ENCODE measurements around the gene RRM1.

DNA sequence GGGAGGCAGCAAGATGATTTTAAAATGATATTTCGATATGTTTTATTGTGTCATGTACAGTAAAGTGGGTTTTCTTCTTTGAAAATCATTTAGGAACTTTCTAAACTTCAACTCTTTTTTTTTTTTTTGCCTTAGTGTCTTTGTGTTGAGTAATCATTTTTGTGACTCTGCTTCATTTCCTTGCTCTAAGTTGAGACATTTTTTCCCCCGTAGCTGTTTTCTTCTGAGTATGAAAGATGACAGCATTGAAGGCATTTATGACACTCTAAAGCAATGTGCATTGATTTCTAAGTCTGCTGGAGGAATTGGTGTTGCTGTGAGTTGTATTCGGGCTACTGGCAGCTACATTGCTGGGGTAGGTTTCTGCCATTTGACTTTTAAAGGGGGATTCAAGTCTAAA is 23.5 kb downstream of the RRM1 start:
- no peak for TF ChIP-seq EZH2phosphoT487 (IDR thresholded peaks at IDR 0.05; ENCODE audit: insufficient read depth, low read depth)
- no peak for TF ChIP-seq EZH2 (IDR thresholded peaks at IDR 0.05; ENCODE audit: insufficient read depth, poor library complexity, severe bottlenecking)

Measured in GM23248 (cell line).